ENCODE measurements around the gene ID2. TPM values are rescaled to one million over a fixed set of nuclear protein-coding genes. Genes with fewer than 3 reads are reported as not detected.

The ID2 gene
- total RNA-seq, 3 donors from 2014 or later (not counting 1 experiment from before 2014, with no cell fraction given), result 185 to 209 (median 191) TPM

- DNase-seq (peak in 1 of 2 donors; percentile 56), ATAC-seq (peak in 1 of 3 donors; percentile 0)
- Histone ChIP-seq H3K4me1 (ENCODE audit: control insufficient read depth, insufficient read depth, low read length) (peaks cover 13% of the 10 kb centered on the region), H3K36me3 (ENCODE audit: control insufficient read depth, insufficient read depth, low read length) (peaks cover 2% of the 10 kb centered on the region), H3K27ac (ENCODE audit: low read length) (peak overlapping the region; percentile 72), H3K27me3 (ENCODE audit: control insufficient read depth, insufficient read depth, low read length) (no peaks in the 10 kb centered on the region), H3K4me3 (ENCODE audit: low read length) (peak overlapping the region; percentile 80), H3K9me3 (ENCODE audit: control insufficient read depth, insufficient read depth, low read length) (no peaks in the 10 kb centered on the region)
- Mint-ChIP-seq H3K27me3 (ENCODE audit: low read depth in 2 of 2) (no peaks in the 10 kb centered on the region), H3K9me3 (no peaks in the 10 kb centered on the region), H3K4me3 (peak overlapping the region; percentile 99), H3K36me3 (peaks cover 20% of the 10 kb centered on the region), H3K4me1 (peaks cover 35 to 40% of the 10 kb centered on the region in 2 donors), H3K27ac (peak overlapping the region; percentile 97 to 98)
- under 1% methylated on average over 87 of the region's 87 CpGs for WGBS (ENCODE audit: insufficient coverage)
- no peak for TF ChIP-seq CTCF (IDR thresholded peaks at IDR 0.05)
- intact Hi-C loops (cut with micrococcal nuclease), result loop anchor here (5.0 to 10.0 kb wide), 6 partner anchors 143 to 938 kb away; no protein-coding TSS in a partner anchor
Observed at GRCh38 chr2:8684878-8685696, 3.2 kb downstream of the ID2 start.

DNA sequence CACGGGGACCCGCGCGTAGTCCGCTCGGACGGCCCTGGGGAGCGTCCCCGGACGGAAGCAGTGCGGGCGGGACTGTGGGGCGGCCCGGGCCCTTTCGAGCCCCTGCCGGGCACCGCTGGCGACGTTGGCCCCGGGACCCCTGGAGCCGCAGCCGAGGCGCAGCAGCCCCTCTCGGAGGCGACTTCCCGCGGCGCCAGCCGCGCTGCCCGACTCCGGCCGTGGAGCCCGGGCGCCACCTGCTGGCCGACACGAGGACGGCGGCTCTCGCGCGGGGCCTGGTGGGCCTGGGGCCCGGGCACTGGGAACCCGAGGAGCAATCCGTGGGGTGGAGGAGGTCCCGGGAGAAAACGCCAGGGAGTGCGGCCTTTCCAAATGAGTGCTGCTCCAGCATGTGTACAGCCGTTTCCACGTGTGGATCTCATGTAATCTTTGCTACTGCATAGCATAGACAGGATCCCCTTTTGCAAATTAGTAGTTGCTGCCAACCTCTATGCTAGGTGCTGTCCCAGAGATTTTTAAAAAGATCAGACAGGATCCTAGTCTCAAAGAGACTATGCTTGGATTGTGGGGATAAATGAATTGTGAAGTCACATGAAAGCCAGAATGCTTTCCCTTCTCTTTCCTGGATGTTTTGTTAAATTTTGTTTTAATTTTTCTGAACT, 4.0 kb downstream of the ID2 start:
- under 1% methylated on average over 50 of the region's 50 CpGs for WGBS (ENCODE audit: insufficient coverage)
- Histone ChIP-seq H3K9me3 (ENCODE audit: control insufficient read depth, insufficient read depth, low read length) (no peaks in the 10 kb centered on the region), H3K4me1 (ENCODE audit: control insufficient read depth, insufficient read depth, low read length) (peaks cover 9% of the 10 kb centered on the region), H3K27ac (ENCODE audit: low read length) (peak overlapping the region; percentile 51), H3K4me3 (ENCODE audit: low read length) (peak overlapping the region; percentile 80), H3K27me3 (ENCODE audit: control insufficient read depth, insufficient read depth, low read length) (no peaks in the 10 kb centered on the region), H3K36me3 (ENCODE audit: control insufficient read depth, insufficient read depth, low read length) (peaks cover 2% of the 10 kb centered on the region)
- H3K4me3 Mint-ChIP-seq, result peak overlapping the region; percentile 84
- intact Hi-C loops (cut with micrococcal nuclease), result loop anchor here (1.0 to 10.0 kb wide), 2 partner anchors 681 to 1259 kb away; no protein-coding TSS in a partner anchor
- H3K9me3 Mint-ChIP-seq, result no peaks in the 10 kb centered on the region
- DNase-seq, result peak; percentile 86 to 87
- ATAC-seq, result peak; percentile 27 to 54 (median 35)
- H3K4me1 Mint-ChIP-seq, result peaks cover 33 to 37% of the 10 kb centered on the region in 2 donors
- TF ChIP-seq CTCF (IDR thresholded peaks at IDR 0.05), result peak; percentile 99
- peak overlapping the region; percentile 54 to 79 for H3K27ac Mint-ChIP-seq
- peaks cover 20% of the 10 kb centered on the region for H3K36me3 Mint-ChIP-seq
- H3K27me3 Mint-ChIP-seq (ENCODE audit: low read depth in 2 of 2), result peaks cover 0 to under 1% of the 10 kb centered on the region in 2 donors

GRCh38 chr2:8691859-8692437, 10.1 kb downstream of the ID2 start:
- Histone ChIP-seq H3K9me3 (ENCODE audit: control insufficient read depth, insufficient read depth, low read length) (no peaks in the 10 kb centered on the region), H3K4me3 (ENCODE audit: low read length) (no peak overlapping the region), H3K4me1 (ENCODE audit: control insufficient read depth, insufficient read depth, low read length) (peaks cover 9% of the 10 kb centered on the region), H3K27me3 (ENCODE audit: control insufficient read depth, insufficient read depth, low read length) (peaks cover 3% of the 10 kb centered on the region), H3K27ac (ENCODE audit: low read length) (no peak overlapping the region), H3K36me3 (ENCODE audit: control insufficient read depth, insufficient read depth, low read length) (no peaks in the 10 kb centered on the region)
- no peak overlapping the region for H3K4me3 Mint-ChIP-seq
- no peak for TF ChIP-seq CTCF (IDR thresholded peaks at IDR 0.05)
- H3K27me3 Mint-ChIP-seq (ENCODE audit: low read depth in 2 of 2), result peaks cover 6 to 16% of the 10 kb centered on the region in 2 donors
- H3K4me1 Mint-ChIP-seq, result peaks cover 4 to 10% of the 10 kb centered on the region in 2 donors
- no peaks in the 10 kb centered on the region for H3K9me3 Mint-ChIP-seq
- no peak overlapping the region for H3K27ac Mint-ChIP-seq
- ATAC-seq, result no peak
- H3K36me3 Mint-ChIP-seq, result no peaks in the 10 kb centered on the region
- WGBS (ENCODE audit: insufficient coverage), result 98% methylated on average over 8 of the region's 9 CpGs
- intact Hi-C loops (cut with micrococcal nuclease), result no loop called here
- DNase-seq, result no peak
